Tibial nerve (tissue), 4 donors: Measurements from ENCODE around the gene PLEKHG7.

Source experiments
- EP300 ChIP-seq, 2 donors: sonication (generic); formaldehyde crosslinking; IDR thresholded peaks; one replicate each; pipeline ENCODE4 v1.6.1; 2017; ENCODE audit warnings: antibody characterized with exemption in 2 of 2, mild to moderate bottlenecking in 1 of 2
- POLR2A ChIP-seq, 2 donors: fragments of 450-650 bp; IDR thresholded peaks; one replicate each; pipeline ENCODE4 v1.6.1; 2017; ENCODE audit warnings: antibody characterized with exemption in 2 of 2, mild to moderate bottlenecking in 2 of 2, moderate library complexity in 2 of 2
- TF ChIP-seq, protein P1 (sequence below), 5 experiments: fragments of 200-600 bp in 3 of 5; fragments of 450-650 bp in 2 of 5; sonication (generic) in 3 of 5; IDR thresholded peaks; one replicate each; pipeline ENCODE4 v1.5.1; 2016 to 2019; ENCODE audit warnings: antibody characterized with exemption in 5 of 5, mild to moderate bottlenecking in 3 of 5, moderate library complexity in 2 of 5

DNA sequence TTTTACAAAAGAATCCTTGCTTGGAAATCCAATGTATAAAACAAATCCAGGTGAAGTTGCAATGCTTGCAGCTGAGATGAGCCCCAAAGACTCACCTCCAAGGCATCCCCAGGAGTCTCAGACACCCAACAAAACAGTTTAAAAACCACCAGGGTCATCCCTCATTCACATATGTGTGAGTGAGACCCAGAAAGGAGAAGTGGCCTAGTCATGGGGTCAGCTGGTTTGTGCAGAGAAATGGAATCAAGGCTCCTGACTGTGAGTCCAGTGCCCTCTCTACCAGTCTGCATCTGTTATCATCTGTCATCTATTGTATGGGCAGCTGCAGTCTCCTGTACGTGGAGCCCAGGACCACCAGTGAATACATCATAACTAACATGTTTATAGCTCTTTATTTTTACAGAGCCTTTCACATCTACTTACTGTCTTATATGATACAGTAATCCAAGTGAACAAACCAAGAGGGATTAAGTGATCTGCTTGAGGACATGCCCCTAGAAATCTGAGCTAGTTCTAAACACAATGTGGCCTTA is 27.1 kb downstream of the PLEKHG7 start:
- TF ChIP-seq POLR2A (IDR thresholded peaks at IDR 0.05) (no peak), EP300 (IDR thresholded peaks at IDR 0.05) (no peak)
- TF ChIP-seq, protein P1, sequence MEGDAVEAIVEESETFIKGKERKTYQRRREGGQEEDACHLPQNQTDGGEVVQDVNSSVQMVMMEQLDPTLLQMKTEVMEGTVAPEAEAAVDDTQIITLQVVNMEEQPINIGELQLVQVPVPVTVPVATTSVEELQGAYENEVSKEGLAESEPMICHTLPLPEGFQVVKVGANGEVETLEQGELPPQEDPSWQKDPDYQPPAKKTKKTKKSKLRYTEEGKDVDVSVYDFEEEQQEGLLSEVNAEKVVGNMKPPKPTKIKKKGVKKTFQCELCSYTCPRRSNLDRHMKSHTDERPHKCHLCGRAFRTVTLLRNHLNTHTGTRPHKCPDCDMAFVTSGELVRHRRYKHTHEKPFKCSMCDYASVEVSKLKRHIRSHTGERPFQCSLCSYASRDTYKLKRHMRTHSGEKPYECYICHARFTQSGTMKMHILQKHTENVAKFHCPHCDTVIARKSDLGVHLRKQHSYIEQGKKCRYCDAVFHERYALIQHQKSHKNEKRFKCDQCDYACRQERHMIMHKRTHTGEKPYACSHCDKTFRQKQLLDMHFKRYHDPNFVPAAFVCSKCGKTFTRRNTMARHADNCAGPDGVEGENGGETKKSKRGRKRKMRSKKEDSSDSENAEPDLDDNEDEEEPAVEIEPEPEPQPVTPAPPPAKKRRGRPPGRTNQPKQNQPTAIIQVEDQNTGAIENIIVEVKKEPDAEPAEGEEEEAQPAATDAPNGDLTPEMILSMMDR (IDR thresholded peaks at IDR 0.05), result no peak
